ENCODE data around the gene IL1R1. TPM values are rescaled to one million over a fixed set of nuclear protein-coding genes. Genes with fewer than 3 reads are reported as not detected.

The IL1R1 gene
- total RNA-seq, 1 experiment from 2014 or later, result 0.39 TPM

DNA sequence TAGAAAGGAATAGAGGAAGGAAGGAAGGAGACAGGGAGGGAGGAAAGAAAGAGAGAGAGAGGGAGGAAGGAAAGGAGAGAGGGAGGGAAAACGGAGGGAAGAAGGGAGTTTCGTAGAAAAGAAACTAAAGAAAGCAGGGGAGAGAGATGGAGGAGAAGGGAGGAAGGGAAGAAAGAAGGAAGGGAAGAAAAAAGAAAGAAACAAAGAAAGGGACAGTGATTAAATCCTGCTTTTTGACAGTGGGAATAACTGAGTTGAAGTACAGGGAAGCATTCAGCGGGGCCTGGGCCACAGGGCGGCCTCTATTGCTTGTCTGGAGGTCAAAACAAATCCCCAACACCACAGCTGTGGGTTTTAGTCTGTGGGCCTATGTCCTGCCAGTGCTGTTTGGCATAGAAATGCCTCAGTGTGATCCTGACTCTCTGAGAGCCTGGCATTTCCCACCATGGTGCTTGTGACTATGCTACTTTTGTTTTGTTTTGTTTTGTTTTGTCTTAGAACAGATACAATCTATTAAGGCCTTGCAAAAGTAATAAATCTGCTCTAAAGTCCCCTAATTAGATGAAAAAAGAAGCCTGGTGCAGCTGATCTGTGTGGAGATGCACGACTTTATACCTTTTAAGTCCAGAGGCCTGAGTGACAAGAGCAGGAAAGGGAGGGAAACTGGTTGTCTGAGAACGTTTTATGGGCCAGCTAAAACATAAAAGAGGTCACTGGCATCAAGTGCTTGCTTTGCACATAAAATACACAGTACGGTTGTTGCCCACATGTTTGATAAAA is 84.3 kb downstream of the IL1R1 start:
- H3K4me1 Mint-ChIP-seq, result peaks cover 10 to 12% of the 10 kb centered on the region in 2 experiments
- Histone ChIP-seq H3T11ph (ENCODE audit: low read length) (no peak overlapping the region), H2BK15ac (ENCODE audit: low read depth, low read length) (no peak overlapping the region), H2BK120ac (ENCODE audit: low read depth, low read length, poor library complexity, severe bottlenecking) (no peak overlapping the region), H4K5ac (ENCODE audit: insufficient read length, low read depth, low read length) (no peak overlapping the region), H3K9me3 (ENCODE audit: control insufficient read depth, low read depth, low read length) (no peaks in the 10 kb centered on the region), H2BK20ac (ENCODE audit: low read depth, low read length, poor library complexity, severe bottlenecking) (no peak overlapping the region), H3K4ac (ENCODE audit: low read depth, low read length) (no peak overlapping the region), H2AK5ac (ENCODE audit: insufficient read length, low read length) (no peak overlapping the region), H3K4me1 (ENCODE audit: insufficient read depth, low read length) (0 out of 2 replicates have a peak, but pooled peaks cover 2% of the 10 kb centered on the region), H2BK5ac (ENCODE audit: insufficient read length, low read length) (no peak overlapping the region), H3K4me2 (ENCODE audit: insufficient read depth, insufficient read length, low read length) (no peak overlapping the region), H3K56ac (ENCODE audit: insufficient read length, low read depth, low read length) (no peak overlapping the region), H3K79me1 (ENCODE audit: insufficient read depth, low read depth, low read length, poor library complexity, severe bottlenecking) (no peaks in the 10 kb centered on the region), H4K8ac (replicated peaks; ENCODE audit: insufficient read length, low read depth, low read length) (no peak overlapping the region), H4K91ac (ENCODE audit: insufficient read length, low read depth, low read length) (no peak overlapping the region), H2AFZ (ENCODE audit: low read length) (no peak overlapping the region), H3K27me3 (ENCODE audit: insufficient read depth, low read length) (no peaks in the 10 kb centered on the region), H3K23ac (ENCODE audit: insufficient read length, low read depth, low read length) (no peak overlapping the region), H3K27ac (ENCODE audit: insufficient read length, low read depth, low read length) (no peak overlapping the region), H3K14ac (ENCODE audit: insufficient read depth, low read length) (no peak overlapping the region), H3K23me2 (ENCODE audit: insufficient read length, low read depth, low read length, poor library complexity, severe bottlenecking) (no peaks in the 10 kb centered on the region), H4K20me1 (ENCODE audit: control insufficient read depth, insufficient read depth, insufficient read length) (no peaks in the 10 kb centered on the region), H2BK12ac (ENCODE audit: insufficient read length, low read depth, low read length) (no peak overlapping the region), H3K79me2 (ENCODE audit: insufficient read depth, low read length) (no peaks in the 10 kb centered on the region), H3K18ac (ENCODE audit: insufficient read length, low read depth, low read length) (no peak overlapping the region), H3K9ac (ENCODE audit: extremely low read depth, insufficient read length, low read length) (no peak overlapping the region)
- H3K9me3 Mint-ChIP-seq, result no peaks in the 10 kb centered on the region
- H3K27ac Mint-ChIP-seq, result no peak overlapping the region; a peak in 1 of 7 replicates
- DNase-seq, result no peak
- TF ChIP-seq, protein P1, sequence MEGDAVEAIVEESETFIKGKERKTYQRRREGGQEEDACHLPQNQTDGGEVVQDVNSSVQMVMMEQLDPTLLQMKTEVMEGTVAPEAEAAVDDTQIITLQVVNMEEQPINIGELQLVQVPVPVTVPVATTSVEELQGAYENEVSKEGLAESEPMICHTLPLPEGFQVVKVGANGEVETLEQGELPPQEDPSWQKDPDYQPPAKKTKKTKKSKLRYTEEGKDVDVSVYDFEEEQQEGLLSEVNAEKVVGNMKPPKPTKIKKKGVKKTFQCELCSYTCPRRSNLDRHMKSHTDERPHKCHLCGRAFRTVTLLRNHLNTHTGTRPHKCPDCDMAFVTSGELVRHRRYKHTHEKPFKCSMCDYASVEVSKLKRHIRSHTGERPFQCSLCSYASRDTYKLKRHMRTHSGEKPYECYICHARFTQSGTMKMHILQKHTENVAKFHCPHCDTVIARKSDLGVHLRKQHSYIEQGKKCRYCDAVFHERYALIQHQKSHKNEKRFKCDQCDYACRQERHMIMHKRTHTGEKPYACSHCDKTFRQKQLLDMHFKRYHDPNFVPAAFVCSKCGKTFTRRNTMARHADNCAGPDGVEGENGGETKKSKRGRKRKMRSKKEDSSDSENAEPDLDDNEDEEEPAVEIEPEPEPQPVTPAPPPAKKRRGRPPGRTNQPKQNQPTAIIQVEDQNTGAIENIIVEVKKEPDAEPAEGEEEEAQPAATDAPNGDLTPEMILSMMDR (conservative IDR thresholded peaks at IDR 0.05), result no peak
- H3K4me3 Mint-ChIP-seq, result no peak overlapping the region
- peaks cover 4% of the 10 kb centered on the region; the same call in 1 of the 2 replicates for H3K27me3 Mint-ChIP-seq (ENCODE audit: low read depth)
- no peaks in the 10 kb centered on the region for H3K36me3 Mint-ChIP-seq (ENCODE audit: insufficient read depth in 1 of 3, low read depth in 3 of 3)
- WGBS (ENCODE audit: extremely low coverage, insufficient read length, low lambda C conversion rate), result 100% methylated on average over 2 of the region's 7 CpGs
